Gastrocnemius medialis (tissue), 4 donors: ENCODE measurements around the gene STAP2.

Experiments
- CTCF ChIP-seq, 5 experiments: fragments of 450-650 bp in 3 of 5; fragments of 200-600 bp in 2 of 5; sonication (generic) in 2 of 5; IDR thresholded peaks in 4 of 5; conservative IDR thresholded peaks in 1 of 5; 1 replicate in 4 of 5; 2 replicates in 1 of 5; pipeline ENCODE4 v1.5.1; 2016 to 2019; ENCODE audit warnings: antibody characterized with exemption in 5 of 5, mild to moderate bottlenecking in 3 of 5, moderate library complexity in 3 of 5
- POLR2A ChIP-seq, 2 donors: fragments of 450-650 bp; IDR thresholded peaks; one replicate each; pipeline ENCODE4 v1.6.1; 2017; ENCODE audit warnings: antibody characterized with exemption in 2 of 2, mild to moderate bottlenecking in 2 of 2, moderate library complexity in 2 of 2

GRCh38 chr19:4386041-4386782 lies 47.6 kb upstream of the STAP2 start:
- TF ChIP-seq POLR2A (IDR thresholded peaks at IDR 0.05) (no peak), CTCF (IDR thresholded peaks at IDR 0.05 in 4 of 5, conservative IDR thresholded peaks at IDR 0.05 in 1 of 5) (no peak)
